Thoracic aorta (tissue), 2 donors: ENCODE data around the gene AMFR. TPM values are rescaled to one million over a fixed set of nuclear protein-coding genes. Genes with fewer than 3 reads are reported as not detected.

Source experiments
- ATAC-seq: fragments of 150-250 bp; one replicate; pipeline ENCODE4 v1.8.0; 2017; ENCODE audit warnings: low read depth; ENCODE audit not compliant: insufficient number of reproducible peaks, low FRiP score
- DNase-seq: peaks from one replicate; pipeline ENCODE4 v3.0.0-alpha.2; 2020; ENCODE audit warnings: low spot score
- H3K27ac ChIP-seq, 2 donors: fragments of 200-600 bp; sonication (generic); 1 replicate in 1 of 2; 2 replicates in 1 of 2; pipeline ENCODE4 v1.5.1; 2016; ENCODE audit warnings: mild to moderate bottlenecking in 2 of 2, moderate library complexity in 2 of 2
- H3K27me3 ChIP-seq: fragments of 200-600 bp; sonication (generic); replicated peaks from 2 replicates; pipeline ENCODE4 v1.6.0; 2016; ENCODE audit warnings: mild to moderate bottlenecking; ENCODE audit not compliant: insufficient read depth
- H3K36me3 ChIP-seq: fragments of 200-600 bp; sonication (generic); one replicate; pipeline ENCODE4 v1.5.1; 2016
- H3K4me1 ChIP-seq, 2 donors: fragments of 200-600 bp; sonication (generic); 1 replicate in 1 of 2; 2 replicates in 1 of 2; pipeline versions ENCODE4 v1.5.1 to v1.6.0; 2016; ENCODE audit warnings: low read depth in 2 of 2, mild to moderate bottlenecking in 1 of 2; ENCODE audit not compliant: control insufficient read depth in 1 of 2
- H3K4me3 ChIP-seq: fragments of 200-600 bp; sonication (generic); 2 replicates; pipeline ENCODE4 v1.5.1; 2016; ENCODE audit warnings: mild to moderate bottlenecking
- H3K9me3 ChIP-seq: fragments of 200-600 bp; sonication (generic); 2 replicates; pipeline ENCODE4 v1.5.1; 2016
- total RNA-seq, 2 donors: library from RNA; depleted of rRNA; stranded (reverse); fragments of >200 nt; gene quantifications; one replicate each; pipeline versions ENCODE4 v1.1.0 to v1.2.3, GENCODE V29; 2016
- TF ChIP-seq, protein P1 (sequence below): fragments of 200-600 bp; sonication (generic); IDR thresholded peaks from one replicate; pipeline ENCODE4 v1.5.1; 2019; ENCODE audit warnings: antibody characterized with exemption

The AMFR gene
- total RNA-seq, 2 donors from 2014 or later: 153 to 209 TPM

DNA sequence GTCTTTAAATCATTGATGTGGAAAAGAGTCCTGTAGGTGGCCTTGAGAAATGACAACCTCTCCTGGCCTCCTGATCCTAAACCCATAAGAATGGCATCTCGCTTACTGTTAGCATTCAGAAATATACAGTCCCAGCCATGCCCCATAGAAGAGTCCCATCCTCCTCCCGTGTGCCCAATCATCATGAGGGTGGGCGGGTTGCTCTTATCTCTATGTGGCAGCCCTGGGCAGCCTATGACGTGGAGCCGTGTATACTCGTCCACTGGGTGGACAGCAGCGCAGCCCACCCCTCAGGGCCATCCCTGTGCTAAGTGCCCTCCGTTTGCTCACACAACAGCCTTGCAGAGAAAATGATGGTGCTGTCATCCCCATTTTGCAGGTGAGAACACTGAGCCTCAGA is 105.3 kb downstream of the AMFR start:
- no peaks in the 10 kb centered on the region for H3K36me3 ChIP-seq
- no peak overlapping the region for H3K4me3 ChIP-seq
- ATAC-seq (no peak), DNase-seq (no peak)
- H3K27me3 ChIP-seq: no peaks in the 10 kb centered on the region
- H3K9me3 ChIP-seq: no peaks in the 10 kb centered on the region
- H3K27ac ChIP-seq: no peak overlapping the region
- TF ChIP-seq, protein P1, sequence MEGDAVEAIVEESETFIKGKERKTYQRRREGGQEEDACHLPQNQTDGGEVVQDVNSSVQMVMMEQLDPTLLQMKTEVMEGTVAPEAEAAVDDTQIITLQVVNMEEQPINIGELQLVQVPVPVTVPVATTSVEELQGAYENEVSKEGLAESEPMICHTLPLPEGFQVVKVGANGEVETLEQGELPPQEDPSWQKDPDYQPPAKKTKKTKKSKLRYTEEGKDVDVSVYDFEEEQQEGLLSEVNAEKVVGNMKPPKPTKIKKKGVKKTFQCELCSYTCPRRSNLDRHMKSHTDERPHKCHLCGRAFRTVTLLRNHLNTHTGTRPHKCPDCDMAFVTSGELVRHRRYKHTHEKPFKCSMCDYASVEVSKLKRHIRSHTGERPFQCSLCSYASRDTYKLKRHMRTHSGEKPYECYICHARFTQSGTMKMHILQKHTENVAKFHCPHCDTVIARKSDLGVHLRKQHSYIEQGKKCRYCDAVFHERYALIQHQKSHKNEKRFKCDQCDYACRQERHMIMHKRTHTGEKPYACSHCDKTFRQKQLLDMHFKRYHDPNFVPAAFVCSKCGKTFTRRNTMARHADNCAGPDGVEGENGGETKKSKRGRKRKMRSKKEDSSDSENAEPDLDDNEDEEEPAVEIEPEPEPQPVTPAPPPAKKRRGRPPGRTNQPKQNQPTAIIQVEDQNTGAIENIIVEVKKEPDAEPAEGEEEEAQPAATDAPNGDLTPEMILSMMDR: no peak
- peaks cover 0 to 4% of the 10 kb centered on the region in 2 donors for H3K4me1 ChIP-seq

DNA sequence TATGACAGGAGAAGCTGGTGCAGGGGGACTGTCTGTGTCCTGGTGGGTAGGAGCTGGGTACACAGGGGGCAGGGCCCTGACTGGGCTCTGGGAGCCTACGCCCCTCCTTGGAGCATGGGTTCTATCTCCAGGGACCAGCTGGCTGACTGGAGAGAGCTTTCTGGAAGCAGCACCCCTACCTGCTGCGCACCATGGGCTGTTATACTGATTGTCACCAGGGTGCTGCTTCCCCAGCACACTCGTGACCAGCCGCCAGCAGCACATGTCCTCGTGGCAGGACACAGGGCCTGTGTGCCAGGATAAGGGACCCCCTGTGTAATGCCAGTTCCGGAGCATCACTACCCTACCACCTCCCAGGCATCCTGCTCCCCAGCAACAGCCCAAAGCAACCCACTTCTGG is 106.0 kb downstream of the AMFR start:
- H3K4me1 ChIP-seq: peaks cover 0 to 4% of the 10 kb centered on the region in 2 donors
- H3K27ac ChIP-seq: no peak overlapping the region
- no peaks in the 10 kb centered on the region for H3K36me3 ChIP-seq
- H3K27me3 ChIP-seq: no peaks in the 10 kb centered on the region
- ATAC-seq (no peak), DNase-seq (no peak)
- H3K4me3 ChIP-seq: no peak overlapping the region
- no peaks in the 10 kb centered on the region for H3K9me3 ChIP-seq
- TF ChIP-seq, protein P1: no peak

DNA sequence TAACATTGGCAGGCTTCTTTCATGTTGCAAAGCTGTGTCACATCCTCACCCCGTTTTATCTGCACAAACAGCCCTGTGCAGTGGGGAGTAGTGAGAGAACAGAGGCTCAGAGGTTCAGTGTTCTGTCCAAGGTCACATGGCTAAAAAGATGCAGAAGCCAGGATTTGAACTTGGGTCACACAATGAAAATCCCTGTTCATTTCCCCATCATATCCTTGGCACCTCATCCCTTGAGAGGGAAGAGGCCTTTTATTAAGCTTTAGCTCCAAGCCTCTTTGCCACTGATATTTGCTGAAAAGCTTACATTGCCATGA is 106.6 kb downstream of the AMFR start:
- TF ChIP-seq, protein P1: no peak

DNA sequence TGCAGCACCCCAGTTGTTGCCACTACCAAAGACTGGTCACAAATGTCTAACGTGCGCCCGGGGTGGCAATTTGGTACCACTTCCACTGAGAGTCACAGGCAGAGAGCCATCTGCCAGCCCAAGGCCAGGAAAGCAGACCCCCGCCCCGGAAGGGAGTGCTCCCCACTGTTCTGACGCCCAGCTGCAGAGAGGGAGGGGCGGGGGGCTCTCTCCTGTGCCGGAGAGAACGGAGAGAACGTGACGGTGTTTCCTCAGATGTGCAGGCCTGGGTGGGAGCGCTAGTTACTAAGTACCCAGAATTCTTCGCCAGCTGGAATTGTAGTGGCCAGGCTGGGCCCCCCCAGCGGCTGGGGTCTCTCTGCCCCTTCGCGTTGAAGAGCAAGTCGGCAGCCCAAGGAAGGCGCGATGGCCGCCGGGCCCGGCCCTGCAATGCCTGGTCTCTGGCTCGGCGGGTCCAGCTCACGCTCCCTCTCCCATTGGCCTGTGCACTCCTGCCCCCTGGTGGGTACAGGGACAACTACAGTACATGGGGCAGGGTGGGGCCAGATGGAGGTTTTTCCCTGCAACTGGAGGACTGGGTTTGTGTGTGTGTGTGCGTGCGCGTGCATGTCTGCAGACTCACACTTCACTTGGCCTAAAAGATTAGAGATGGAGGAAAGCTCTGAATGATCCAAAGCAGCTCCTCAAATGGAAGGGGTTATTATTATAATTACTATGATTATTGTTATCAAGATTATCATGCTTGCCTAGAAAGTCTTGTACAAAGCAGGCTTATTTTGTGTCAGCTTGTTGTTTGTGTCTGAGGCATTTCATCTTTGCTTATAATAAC is 107.1 kb downstream of the AMFR start:
- H3K4me3 ChIP-seq: peak overlapping the region; percentile 64

More for the DNA sequence above, 106.6 kb downstream of the AMFR start:
- H3K9me3 ChIP-seq: no peaks in the 10 kb centered on the region
- H3K4me3 ChIP-seq: no peak overlapping the region
- peaks cover 0 to 4% of the 10 kb centered on the region in 2 donors for H3K4me1 ChIP-seq
- no peaks in the 10 kb centered on the region for H3K27me3 ChIP-seq
- no peak for DNase-seq
- no peaks in the 10 kb centered on the region for H3K36me3 ChIP-seq
- ATAC-seq: no peak
- no peak overlapping the region for H3K27ac ChIP-seq

DNA sequence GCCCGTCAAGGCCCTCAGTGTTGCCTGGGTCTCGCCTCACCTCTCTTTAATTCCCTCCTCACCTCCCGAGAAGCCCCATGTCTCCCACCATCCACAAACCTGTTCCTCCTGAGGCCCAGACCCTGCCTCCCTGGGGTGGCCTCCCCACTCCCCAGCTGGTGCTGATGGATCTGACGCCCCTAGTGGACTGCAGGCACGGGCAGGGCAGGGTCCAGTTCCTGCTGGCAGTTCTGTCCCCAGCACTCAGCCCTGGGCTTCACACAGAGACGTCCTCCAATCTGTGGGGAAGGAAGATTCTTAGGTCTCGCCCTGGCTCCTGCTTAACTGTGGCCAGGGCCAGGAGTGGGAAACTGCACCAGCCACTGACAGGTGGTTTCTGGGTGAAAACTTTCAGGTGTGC is 108.8 kb downstream of the AMFR start:
- Histone ChIP-seq H3K36me3 (no peaks in the 10 kb centered on the region), H3K4me1 (peaks cover 0 to 4% of the 10 kb centered on the region in 2 donors), H3K27me3 (no peaks in the 10 kb centered on the region), H3K27ac (no peak overlapping the region), H3K9me3 (no peaks in the 10 kb centered on the region), H3K4me3 (no peak overlapping the region)
- TF ChIP-seq, protein P1: no peak
- DNase-seq: no peak
- no peak for ATAC-seq

More for the DNA sequence above, 107.1 kb downstream of the AMFR start:
- ATAC-seq (peak; percentile 72), DNase-seq (peak; percentile 60)
- Histone ChIP-seq H3K27ac (no peak overlapping the region), H3K36me3 (no peaks in the 10 kb centered on the region), H3K4me1 (peaks cover 0 to 4% of the 10 kb centered on the region in 2 donors), H3K9me3 (no peaks in the 10 kb centered on the region), H3K27me3 (no peaks in the 10 kb centered on the region)
- TF ChIP-seq, protein P1: peak; percentile 98
